Measurements from ENCODE around the gene GAL3ST3.

GAL3ST3 gene

DNA sequence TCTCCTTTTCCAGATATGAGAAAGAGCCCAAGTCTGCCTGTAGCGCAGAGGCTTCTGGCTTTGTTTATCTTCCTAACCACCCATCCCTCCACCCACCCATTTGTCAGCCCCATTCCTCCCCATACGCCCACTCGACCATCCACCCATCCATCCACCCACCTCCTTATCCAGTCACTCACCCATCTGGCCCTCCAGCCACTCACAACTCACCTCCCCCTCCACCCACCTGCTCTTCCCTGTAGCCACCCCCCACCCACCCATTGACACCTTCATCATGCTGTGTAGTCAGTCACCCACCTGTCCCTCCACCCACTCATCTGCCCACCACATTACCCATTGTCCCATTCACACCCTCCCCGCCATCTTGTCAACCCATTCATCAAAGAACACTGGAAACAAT lies 31.6 kb downstream of the GAL3ST3 start:
- Histone ChIP-seq H4K20me1 (ENCODE audit: insufficient read depth, low read length) (no peaks in the 10 kb centered on the region), H3K27ac (ENCODE audit: low read length) (no peak overlapping the region), H3K4me1 (ENCODE audit: low read length) (no peaks in the 10 kb centered on the region), H3K4me3 (ENCODE audit: low read length) (no peak overlapping the region), H3K9me2 (replicated peaks; ENCODE audit: insufficient read depth, low read length) (no peaks in the 10 kb centered on the region), H3F3A (ENCODE audit: insufficient read depth, low read length) (no peaks in the 10 kb centered on the region), H3K36me3 (replicated peaks; ENCODE audit: insufficient read depth, low read length) (no peaks in the 10 kb centered on the region), H3K9me3 (replicated peaks; ENCODE audit: insufficient read depth, low read length) (no peaks in the 10 kb centered on the region), H3K79me2 (ENCODE audit: low read length) (no peaks in the 10 kb centered on the region), H2AFZ (ENCODE audit: low read length) (no peak overlapping the region), H3K27me3 (replicated peaks; ENCODE audit: insufficient read depth, low read length) (no peaks in the 10 kb centered on the region), H3K4me2 (ENCODE audit: low read depth, low read length) (no peak overlapping the region), H3K9ac (ENCODE audit: low read length) (no peak overlapping the region)
- DNase-seq = no peak
- no peak for TF ChIP-seq EZH2 (optimal IDR thresholded peaks at IDR 0.05; ENCODE audit: low read depth, low read length)
- TF ChIP-seq, protein P1, sequence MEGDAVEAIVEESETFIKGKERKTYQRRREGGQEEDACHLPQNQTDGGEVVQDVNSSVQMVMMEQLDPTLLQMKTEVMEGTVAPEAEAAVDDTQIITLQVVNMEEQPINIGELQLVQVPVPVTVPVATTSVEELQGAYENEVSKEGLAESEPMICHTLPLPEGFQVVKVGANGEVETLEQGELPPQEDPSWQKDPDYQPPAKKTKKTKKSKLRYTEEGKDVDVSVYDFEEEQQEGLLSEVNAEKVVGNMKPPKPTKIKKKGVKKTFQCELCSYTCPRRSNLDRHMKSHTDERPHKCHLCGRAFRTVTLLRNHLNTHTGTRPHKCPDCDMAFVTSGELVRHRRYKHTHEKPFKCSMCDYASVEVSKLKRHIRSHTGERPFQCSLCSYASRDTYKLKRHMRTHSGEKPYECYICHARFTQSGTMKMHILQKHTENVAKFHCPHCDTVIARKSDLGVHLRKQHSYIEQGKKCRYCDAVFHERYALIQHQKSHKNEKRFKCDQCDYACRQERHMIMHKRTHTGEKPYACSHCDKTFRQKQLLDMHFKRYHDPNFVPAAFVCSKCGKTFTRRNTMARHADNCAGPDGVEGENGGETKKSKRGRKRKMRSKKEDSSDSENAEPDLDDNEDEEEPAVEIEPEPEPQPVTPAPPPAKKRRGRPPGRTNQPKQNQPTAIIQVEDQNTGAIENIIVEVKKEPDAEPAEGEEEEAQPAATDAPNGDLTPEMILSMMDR (IDR thresholded peaks at IDR 0.05; ENCODE audit: low read length) = no peak
- TF ChIP-seq EZH2phosphoT487 (IDR thresholded peaks at IDR 0.05; ENCODE audit: low read length) = no peak

DNA sequence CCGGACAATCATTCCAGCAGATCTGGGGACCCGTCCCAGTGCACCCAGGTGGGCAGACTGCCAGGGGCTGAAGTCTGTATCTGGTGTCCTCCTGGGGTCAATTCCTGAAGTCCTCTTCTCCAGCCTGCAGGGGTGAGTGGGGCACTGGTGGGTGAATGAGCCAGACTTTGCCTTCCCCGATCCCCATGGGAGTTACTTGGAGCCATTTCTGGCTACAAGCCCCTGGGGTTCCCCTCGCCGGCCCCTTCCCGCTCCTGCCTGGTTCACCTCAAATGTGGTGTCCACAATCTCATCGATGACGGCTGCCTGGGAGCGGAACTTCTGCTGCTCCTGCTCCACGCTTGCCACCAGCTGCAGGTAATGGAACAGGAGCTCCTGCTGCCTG lies 32.2 kb downstream of the GAL3ST3 start:
- no peaks in the 10 kb centered on the region for H3K36me3 ChIP-seq (replicated peaks; ENCODE audit: insufficient read depth, low read length)
- no peaks in the 10 kb centered on the region for H3K9me3 ChIP-seq (replicated peaks; ENCODE audit: insufficient read depth, low read length)
- no peaks in the 10 kb centered on the region for H3K79me2 ChIP-seq (ENCODE audit: low read length)
- no peak overlapping the region for H2AFZ ChIP-seq (ENCODE audit: low read length)
- no peaks in the 10 kb centered on the region for H3K27me3 ChIP-seq (replicated peaks; ENCODE audit: insufficient read depth, low read length)
- no peaks in the 10 kb centered on the region for H4K20me1 ChIP-seq (ENCODE audit: insufficient read depth, low read length)
- H3K4me2 ChIP-seq (ENCODE audit: low read depth, low read length) = no peak overlapping the region
- H3K9me2 ChIP-seq (replicated peaks; ENCODE audit: insufficient read depth, low read length) = no peaks in the 10 kb centered on the region
- H3K27ac ChIP-seq (ENCODE audit: low read length) = no peak overlapping the region
- no peaks in the 10 kb centered on the region for H3F3A ChIP-seq (ENCODE audit: insufficient read depth, low read length)
- no peak overlapping the region for H3K4me3 ChIP-seq (ENCODE audit: low read length)
- no peak overlapping the region for H3K9ac ChIP-seq (ENCODE audit: low read length)
- TF ChIP-seq EZH2phosphoT487 (IDR thresholded peaks at IDR 0.05; ENCODE audit: low read length) (no peak), EZH2 (optimal IDR thresholded peaks at IDR 0.05; ENCODE audit: low read depth, low read length) (no peak)
- TF ChIP-seq, protein P1 (IDR thresholded peaks at IDR 0.05; ENCODE audit: low read length) = no peak
- no peaks in the 10 kb centered on the region for H3K4me1 ChIP-seq (ENCODE audit: low read length)
- DNase-seq = no peak

DNA sequence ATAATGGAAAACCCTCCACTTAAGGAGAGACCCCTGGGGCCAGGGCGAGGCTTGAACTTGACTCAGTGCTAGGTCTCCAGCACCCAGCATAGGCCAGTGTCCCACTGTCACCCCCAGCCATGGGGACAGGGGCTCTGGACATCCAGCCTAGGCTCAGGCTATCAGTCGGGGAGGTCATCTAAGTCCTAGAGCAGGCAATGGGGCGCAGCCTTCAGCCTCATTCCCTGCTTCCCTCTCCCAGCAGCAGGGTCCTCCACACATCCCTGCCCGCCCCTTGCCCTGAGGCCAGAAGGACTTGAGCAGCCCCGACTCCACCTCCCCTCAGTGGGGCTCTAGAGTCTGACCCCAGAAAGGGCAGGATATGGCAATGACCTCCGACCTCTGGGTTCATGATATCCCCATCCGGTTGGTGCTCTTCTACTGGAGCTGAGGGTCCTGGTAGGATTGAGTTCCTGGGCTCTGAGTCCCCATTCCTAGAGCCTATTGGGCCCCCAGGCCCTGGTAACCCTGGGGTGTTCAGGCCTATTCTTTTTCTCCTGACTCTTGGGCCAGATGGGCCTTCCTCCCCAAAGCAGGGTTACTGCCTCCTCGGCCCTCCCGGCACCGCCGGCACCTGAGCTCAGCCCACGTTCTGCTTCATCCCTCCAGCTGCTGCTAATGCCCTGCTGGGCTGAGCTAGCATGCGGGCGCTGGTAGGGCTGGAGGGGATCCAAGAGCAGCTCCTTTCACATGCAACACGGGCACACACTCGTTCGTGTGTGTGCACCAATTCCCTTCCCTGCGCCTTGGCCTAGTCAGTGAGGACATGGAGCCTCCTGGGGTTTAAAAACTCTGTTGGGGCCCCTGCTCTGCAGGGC lies 32.8 kb downstream of the GAL3ST3 start:
- no peaks in the 10 kb centered on the region for H3K27me3 ChIP-seq (replicated peaks; ENCODE audit: insufficient read depth, low read length)
- no peak for DNase-seq
- H4K20me1 ChIP-seq (ENCODE audit: insufficient read depth, low read length) = no peaks in the 10 kb centered on the region
- TF ChIP-seq, protein P1 (IDR thresholded peaks at IDR 0.05; ENCODE audit: low read length) = no peak
- TF ChIP-seq EZH2 (optimal IDR thresholded peaks at IDR 0.05; ENCODE audit: low read depth, low read length) (no peak), EZH2phosphoT487 (IDR thresholded peaks at IDR 0.05; ENCODE audit: low read length) (no peak)
- H2AFZ ChIP-seq (ENCODE audit: low read length) = no peak overlapping the region
- no peaks in the 10 kb centered on the region for H3K9me3 ChIP-seq (replicated peaks; ENCODE audit: insufficient read depth, low read length)
- no peak overlapping the region for H3K4me2 ChIP-seq (ENCODE audit: low read depth, low read length)
- no peak overlapping the region for H3K4me3 ChIP-seq (ENCODE audit: low read length)
- H3K4me1 ChIP-seq (ENCODE audit: low read length) = no peaks in the 10 kb centered on the region
- H3F3A ChIP-seq (ENCODE audit: insufficient read depth, low read length) = no peaks in the 10 kb centered on the region
- no peak overlapping the region for H3K9ac ChIP-seq (ENCODE audit: low read length)
- H3K36me3 ChIP-seq (replicated peaks; ENCODE audit: insufficient read depth, low read length) = no peaks in the 10 kb centered on the region
- H3K9me2 ChIP-seq (replicated peaks; ENCODE audit: insufficient read depth, low read length) = no peaks in the 10 kb centered on the region
- no peaks in the 10 kb centered on the region for H3K79me2 ChIP-seq (ENCODE audit: low read length)
- H3K27ac ChIP-seq (ENCODE audit: low read length) = no peak overlapping the region

Data from MM.1S (cell line).